ENCODE measurements around the gene ACADVL.

DNA sequence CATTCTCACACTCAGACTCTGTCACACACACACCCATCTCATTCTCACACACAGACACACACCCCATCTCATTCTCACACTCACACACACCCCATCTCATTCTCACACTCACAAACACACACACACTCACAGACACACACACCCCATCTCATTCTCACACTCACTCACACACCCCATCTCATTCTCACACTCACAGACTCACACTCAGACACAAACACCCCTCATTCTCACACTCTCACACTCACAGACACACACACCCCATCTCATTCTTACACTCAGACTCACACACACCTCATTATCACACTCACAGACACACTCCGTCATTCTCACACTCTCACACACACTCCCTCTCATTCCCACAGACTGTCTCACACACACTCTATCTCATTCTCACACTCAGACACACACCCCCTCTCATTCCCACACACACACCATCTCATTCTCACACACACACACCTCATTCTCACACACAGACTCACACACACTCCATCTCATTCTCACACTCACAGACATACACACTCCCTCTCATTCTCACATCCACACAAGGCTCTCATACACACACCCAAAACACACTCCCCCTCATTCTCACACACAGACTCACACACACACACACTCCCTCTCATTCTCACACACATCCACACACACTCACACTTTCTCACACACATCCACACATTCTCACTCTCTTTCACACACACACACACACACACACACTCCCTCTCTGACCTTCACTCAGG lies 43.5 kb upstream of the ACADVL start:
- TF ChIP-seq, protein P1, sequence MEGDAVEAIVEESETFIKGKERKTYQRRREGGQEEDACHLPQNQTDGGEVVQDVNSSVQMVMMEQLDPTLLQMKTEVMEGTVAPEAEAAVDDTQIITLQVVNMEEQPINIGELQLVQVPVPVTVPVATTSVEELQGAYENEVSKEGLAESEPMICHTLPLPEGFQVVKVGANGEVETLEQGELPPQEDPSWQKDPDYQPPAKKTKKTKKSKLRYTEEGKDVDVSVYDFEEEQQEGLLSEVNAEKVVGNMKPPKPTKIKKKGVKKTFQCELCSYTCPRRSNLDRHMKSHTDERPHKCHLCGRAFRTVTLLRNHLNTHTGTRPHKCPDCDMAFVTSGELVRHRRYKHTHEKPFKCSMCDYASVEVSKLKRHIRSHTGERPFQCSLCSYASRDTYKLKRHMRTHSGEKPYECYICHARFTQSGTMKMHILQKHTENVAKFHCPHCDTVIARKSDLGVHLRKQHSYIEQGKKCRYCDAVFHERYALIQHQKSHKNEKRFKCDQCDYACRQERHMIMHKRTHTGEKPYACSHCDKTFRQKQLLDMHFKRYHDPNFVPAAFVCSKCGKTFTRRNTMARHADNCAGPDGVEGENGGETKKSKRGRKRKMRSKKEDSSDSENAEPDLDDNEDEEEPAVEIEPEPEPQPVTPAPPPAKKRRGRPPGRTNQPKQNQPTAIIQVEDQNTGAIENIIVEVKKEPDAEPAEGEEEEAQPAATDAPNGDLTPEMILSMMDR (IDR thresholded peaks at IDR 0.05), result no peak
- no peak for TF ChIP-seq POLR2A (IDR thresholded peaks at IDR 0.05)

Data from esophagus squamous epithelium (tissue), 4 donors.